B cell (primary cell): ENCODE data around the gene WBP11.

Source experiments
- CTCF ChIP-seq: fragments of 200-600 bp; IDR thresholded peaks from one replicate; pipeline ENCODE4 v1.8.0; 2022; ENCODE audit warnings: antibody characterized with exemption, mild to moderate bottlenecking
- EZH2 ChIP-seq: IDR thresholded peaks from 2 replicates; pipeline ENCODE4 v1.6.1; 2012; ENCODE audit warnings: borderline replicate concordance, low read depth, mild to moderate bottlenecking, moderate library complexity, low read length; ENCODE audit not compliant: insufficient read depth, poor library complexity, severe bottlenecking

- TF ChIP-seq CTCF = no peak
- TF ChIP-seq EZH2 = no peak
These were observed 30.3 kb downstream of the WBP11 start for GRCh38 chr12:14772946-14773345.
